HFFc6 (cell line): ENCODE data around the gene GALNT2. TPM values are rescaled to one million over a fixed set of nuclear protein-coding genes. Genes with fewer than 3 reads are reported as not detected.

Experiments used
- DNase-seq: peaks from one replicate; pipeline ENCODE4 v3.0.0-alpha.2; 2018
- H3K27ac Mint-ChIP-seq: 2 replicates; pipeline ENCODE4 v1.8.0; 2020; ENCODE audit warnings: mild to moderate bottlenecking, mixed read lengths
- H3K27me3 Mint-ChIP-seq: 2 replicates; pipeline ENCODE4 v1.8.0; 2021; ENCODE audit warnings: mild to moderate bottlenecking, moderate library complexity, mixed read lengths; ENCODE audit not compliant: insufficient read depth
- H3K36me3 Mint-ChIP-seq: 2 replicates; pipeline ENCODE4 v1.8.0; 2021; ENCODE audit warnings: low read depth, mixed read lengths
- H3K4me1 Mint-ChIP-seq: 2 replicates; pipeline ENCODE4 v1.8.0; 2020; ENCODE audit warnings: low read depth, mixed read lengths
- H3K4me3 Mint-ChIP-seq: 2 replicates; pipeline ENCODE4 v1.8.0; 2020; ENCODE audit warnings: mild to moderate bottlenecking, moderate library complexity, mixed read lengths
- H3K9me3 Mint-ChIP-seq: 2 replicates; pipeline ENCODE4 v1.8.0; 2020; ENCODE audit warnings: mild to moderate bottlenecking, mixed read lengths
- CTCF ChIP-seq: fragments of 200-600 bp; sonication (generic); IDR thresholded peaks from 2 replicates; pipeline ENCODE4 v1.5.0; 2021; ENCODE audit warnings: antibody characterized with exemption, mild to moderate bottlenecking
- total RNA-seq, 6 experiments: library from RNA; stranded (reverse); fragmentation: NEBNext Ultra II Directional; extraction: Animal tissue kit (Norgen Biotek cat#: 25700); gene quantifications; 2 replicates in 1 of 6; 3 replicates in 5 of 6; pipeline ENCODE4 v1.2.3, GENCODE V29; 2021

The GALNT2 gene
- total RNA-seq, 6 experiments from 2014 or later, result 174 to 194 (median 181) TPM

GRCh38 chr1:230057681-230058565 lies 9.1 kb upstream of the GALNT2 start:
- TF ChIP-seq CTCF, result no peak
- H3K36me3 Mint-ChIP-seq, result no peaks in the 10 kb centered on the region
- H3K27ac Mint-ChIP-seq, result no peak overlapping the region
- peaks cover 24% of the 10 kb centered on the region for H3K27me3 Mint-ChIP-seq
- H3K4me1 Mint-ChIP-seq, result no peaks in the 10 kb centered on the region
- H3K4me3 Mint-ChIP-seq, result no peak overlapping the region
- DNase-seq, result no peak
- H3K9me3 Mint-ChIP-seq, result peaks cover 5% of the 10 kb centered on the region

GRCh38 chr1:230058626-230059025 lies 8.4 kb upstream of the GALNT2 start:
- no peak overlapping the region for H3K27ac Mint-ChIP-seq
- no peak for DNase-seq
- H3K9me3 Mint-ChIP-seq, result peaks cover 5% of the 10 kb centered on the region
- no peaks in the 10 kb centered on the region for H3K4me1 Mint-ChIP-seq
- H3K36me3 Mint-ChIP-seq, result no peaks in the 10 kb centered on the region
- H3K4me3 Mint-ChIP-seq, result no peak overlapping the region
- peaks cover 21% of the 10 kb centered on the region for H3K27me3 Mint-ChIP-seq
- TF ChIP-seq CTCF, result no peak

- no peak for TF ChIP-seq CTCF
Measured at GRCh38 chr1:230061801-230062200, 5.2 kb upstream of the GALNT2 start.

GRCh38 chr1:230062521-230062920 lies 4.5 kb upstream of the GALNT2 start:
- Mint-ChIP-seq H3K27ac (no peak overlapping the region), H3K9me3 (peaks cover 5% of the 10 kb centered on the region), H3K4me1 (peaks cover 12% of the 10 kb centered on the region), H3K36me3 (no peaks in the 10 kb centered on the region), H3K27me3 (peaks cover 10% of the 10 kb centered on the region), H3K4me3 (no peak overlapping the region)
- no peak for TF ChIP-seq CTCF
- DNase-seq, result no peak

More at GRCh38 chr1:230061801-230062200, 5.2 kb upstream of the GALNT2 start:
- peaks cover 14% of the 10 kb centered on the region for H3K27me3 Mint-ChIP-seq
- peaks cover 12% of the 10 kb centered on the region for H3K4me1 Mint-ChIP-seq
- H3K4me3 Mint-ChIP-seq, result no peak overlapping the region
- no peak for DNase-seq
- peaks cover 5% of the 10 kb centered on the region for H3K9me3 Mint-ChIP-seq
- no peak overlapping the region for H3K27ac Mint-ChIP-seq
- no peaks in the 10 kb centered on the region for H3K36me3 Mint-ChIP-seq

GRCh38 chr1:230064283-230064682 lies 2.8 kb upstream of the GALNT2 start:
- TF ChIP-seq CTCF, result no peak
- Mint-ChIP-seq H3K4me1 (peaks cover 22% of the 10 kb centered on the region), H3K4me3 (no peak overlapping the region), H3K27ac (no peak overlapping the region), H3K9me3 (peaks cover 5% of the 10 kb centered on the region), H3K36me3 (no peaks in the 10 kb centered on the region), H3K27me3 (peaks cover 6% of the 10 kb centered on the region)
- no peak for DNase-seq
